CD4-positive, alpha-beta T cell (primary cell): ENCODE results near the gene PCDHB10. TPM values are rescaled to one million over a fixed set of nuclear protein-coding genes. Genes with fewer than 3 reads are reported as not detected.
"Not testable (repeated sequence)": the region's sequence is repeated elsewhere in the genome, so short reads cannot be mapped to it uniquely, and the experiment has no call there.

Experiments
- ATAC-seq: fragments of 200-7000 bp; cut with Tn5 transposase; one replicate; pipeline ENCODE4 v1.10.0; 2022; ENCODE audit warnings: mild to moderate bottlenecking; ENCODE audit not compliant: poor library complexity
- CTCF ChIA-PET: fragments of 350-600 bp; sonication (Branson Sonifier 250); formaldehyde crosslinking; loops from one replicate; lab custom pipeline; 2021; ENCODE audit warnings: antibody characterized with exemption, inconsistent platforms; lab: Charles Lee
- POLR2A ChIA-PET: fragments of 350-600 bp; sonication (Branson Sonifier 250); formaldehyde crosslinking; loops from one replicate; lab custom pipeline; 2021; ENCODE audit warnings: antibody characterized with exemption, inconsistent platforms; lab: Charles Lee
- DNase-seq, 14 experiments: peaks; one replicate each; pipeline ENCODE4 v3.0.0-alpha.2; 2013 to 2020; ENCODE audit warnings: mixed read lengths in 2 of 14
- H3K27ac ChIP-seq, 2 donors: one replicate each; pipeline versions ENCODE4 v1.5.1 to v1.7.0; 2013; ENCODE audit warnings: low read length in 2 of 2, low read depth in 1 of 2, mild to moderate bottlenecking in 1 of 2
- H3K27me3 ChIP-seq, 2 experiments: 1 replicate in 1 of 2; 2 replicates in 1 of 2; pipeline versions ENCODE4 v1.6.1 to v1.7.0; 2013; ENCODE audit warnings: low read length in 2 of 2, control low read depth in 1 of 2, mild to moderate bottlenecking in 1 of 2, moderate library complexity in 1 of 2; ENCODE audit not compliant: insufficient read depth in 2 of 2, control insufficient read depth in 1 of 2
- H3K36me3 ChIP-seq: one replicate; pipeline ENCODE4 v1.6.1; 2013; ENCODE audit warnings: low read length, control low read depth; ENCODE audit not compliant: insufficient read depth
- H3K4me1 ChIP-seq: one replicate; pipeline ENCODE4 v1.6.1; 2013; ENCODE audit warnings: low read length, control low read depth; ENCODE audit not compliant: insufficient read depth
- H3K4me3 ChIP-seq: one replicate; pipeline ENCODE4 v1.5.1; 2013; ENCODE audit warnings: mild to moderate bottlenecking, low read length, moderate library complexity
- H3K9me3 ChIP-seq, 2 experiments: 1 replicate in 1 of 2; 2 replicates in 1 of 2; pipeline versions ENCODE4 v1.6.1 to v1.7.0; 2013; ENCODE audit warnings: low read length in 2 of 2, mild to moderate bottlenecking in 2 of 2, control low read depth in 1 of 2, moderate library complexity in 1 of 2; ENCODE audit not compliant: control insufficient read depth in 1 of 2, insufficient read depth in 1 of 2
- H3K27ac Mint-ChIP-seq: one replicate; pipeline ENCODE4 v1.8.0; 2020; ENCODE audit warnings: mixed read lengths
- H3K27me3 Mint-ChIP-seq: one replicate; pipeline ENCODE4 v1.8.0; 2021; ENCODE audit warnings: mixed read lengths
- H3K36me3 Mint-ChIP-seq: one replicate; pipeline ENCODE4 v1.8.0; 2021; ENCODE audit warnings: low read depth, mixed read lengths
- H3K4me1 Mint-ChIP-seq: one replicate; pipeline ENCODE4 v1.8.0; 2021; ENCODE audit warnings: low read depth, mixed read lengths
- H3K4me3 Mint-ChIP-seq: one replicate; pipeline ENCODE4 v1.8.0; 2020; ENCODE audit warnings: mild to moderate bottlenecking, mixed read lengths
- H3K9me3 Mint-ChIP-seq: one replicate; pipeline ENCODE4 v1.8.0; 2020; ENCODE audit warnings: mixed read lengths
- intact Hi-C, 2 experiments: fragments of 100-400 bp; cut with DNase I in 1 of 2; cut with micrococcal nuclease in 1 of 2; formaldehyde crosslinking; loops; one replicate each; pipeline versions ENCODE4 v1.15.1 to v1.9.0; 2023 to 2025; cut with DNase I, micrococcal nuclease
- total RNA-seq, 174 experiments: library from RNA in 2 of 174; stranded (reverse) in 2 of 174; gene quantifications; one replicate each; pipeline ENCODE4 v1.2.3 and lab custom pipeline; 2021 to 2026
- TF ChIP-seq, protein P1 (sequence below): fragments of 200-600 bp; IDR thresholded peaks from one replicate; pipeline ENCODE4 v1.8.0; 2022; ENCODE audit warnings: antibody characterized with exemption, mild to moderate bottlenecking

The PCDHB10 gene
- total RNA-seq, 2 experiments from 2014 or later, result not detected

DNA sequence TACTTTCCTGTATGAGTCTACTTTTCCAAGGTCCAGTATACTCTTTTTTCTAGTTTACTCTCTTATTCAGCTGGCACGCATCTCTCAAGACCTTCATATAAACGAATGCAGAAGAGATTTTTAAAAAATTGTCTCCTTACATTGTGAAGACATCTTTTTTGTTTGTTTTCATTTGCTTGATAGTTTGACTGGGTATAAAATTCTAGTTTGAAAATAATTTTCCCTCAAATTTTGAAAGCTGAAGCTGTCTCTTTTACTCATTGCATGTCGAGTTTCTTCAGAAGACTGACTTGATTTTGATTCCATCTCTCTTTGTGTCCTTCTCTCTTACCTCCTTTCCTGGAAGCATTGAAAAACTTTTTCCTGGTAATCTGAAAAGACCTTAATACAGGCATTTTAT lies 4.2 kb downstream of the PCDHB10 start:
- intact Hi-C loops, result loop anchor here in 1 of 2 experiments (10.0 kb wide), 1 partner anchor 358 kb away; no protein-coding TSS in a partner anchor
- CTCF ChIA-PET, result interaction anchor here (1.5 kb wide), 1 partner anchor 10 kb away, joined by 3 read pairs; the partner anchor contains the start of gene PCDHB9
- Mint-ChIP-seq H3K4me1 (no peaks in the 10 kb centered on the region), H3K4me3 (no peak overlapping the region), H3K27me3 (peaks cover 80% of the 10 kb centered on the region), H3K9me3 (peaks cover 13% of the 10 kb centered on the region), H3K36me3 (peaks cover 11% of the 10 kb centered on the region), H3K27ac (no peak overlapping the region)
- Histone ChIP-seq H3K36me3 (no peaks in the 10 kb centered on the region), H3K4me1 (no peaks in the 10 kb centered on the region), H3K9me3 (peaks cover 9 to 33% of the 10 kb centered on the region in 2 experiments), H3K27ac (no peak overlapping the region), H3K27me3 (peaks cover 16 to 25% of the 10 kb centered on the region in 2 experiments), H3K4me3 (no peak overlapping the region)
- DNase-seq, result no peak
- POLR2A ChIA-PET, result no interaction called here
- no peak for ATAC-seq
- TF ChIP-seq, protein P1, sequence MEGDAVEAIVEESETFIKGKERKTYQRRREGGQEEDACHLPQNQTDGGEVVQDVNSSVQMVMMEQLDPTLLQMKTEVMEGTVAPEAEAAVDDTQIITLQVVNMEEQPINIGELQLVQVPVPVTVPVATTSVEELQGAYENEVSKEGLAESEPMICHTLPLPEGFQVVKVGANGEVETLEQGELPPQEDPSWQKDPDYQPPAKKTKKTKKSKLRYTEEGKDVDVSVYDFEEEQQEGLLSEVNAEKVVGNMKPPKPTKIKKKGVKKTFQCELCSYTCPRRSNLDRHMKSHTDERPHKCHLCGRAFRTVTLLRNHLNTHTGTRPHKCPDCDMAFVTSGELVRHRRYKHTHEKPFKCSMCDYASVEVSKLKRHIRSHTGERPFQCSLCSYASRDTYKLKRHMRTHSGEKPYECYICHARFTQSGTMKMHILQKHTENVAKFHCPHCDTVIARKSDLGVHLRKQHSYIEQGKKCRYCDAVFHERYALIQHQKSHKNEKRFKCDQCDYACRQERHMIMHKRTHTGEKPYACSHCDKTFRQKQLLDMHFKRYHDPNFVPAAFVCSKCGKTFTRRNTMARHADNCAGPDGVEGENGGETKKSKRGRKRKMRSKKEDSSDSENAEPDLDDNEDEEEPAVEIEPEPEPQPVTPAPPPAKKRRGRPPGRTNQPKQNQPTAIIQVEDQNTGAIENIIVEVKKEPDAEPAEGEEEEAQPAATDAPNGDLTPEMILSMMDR, result no peak

DNA sequence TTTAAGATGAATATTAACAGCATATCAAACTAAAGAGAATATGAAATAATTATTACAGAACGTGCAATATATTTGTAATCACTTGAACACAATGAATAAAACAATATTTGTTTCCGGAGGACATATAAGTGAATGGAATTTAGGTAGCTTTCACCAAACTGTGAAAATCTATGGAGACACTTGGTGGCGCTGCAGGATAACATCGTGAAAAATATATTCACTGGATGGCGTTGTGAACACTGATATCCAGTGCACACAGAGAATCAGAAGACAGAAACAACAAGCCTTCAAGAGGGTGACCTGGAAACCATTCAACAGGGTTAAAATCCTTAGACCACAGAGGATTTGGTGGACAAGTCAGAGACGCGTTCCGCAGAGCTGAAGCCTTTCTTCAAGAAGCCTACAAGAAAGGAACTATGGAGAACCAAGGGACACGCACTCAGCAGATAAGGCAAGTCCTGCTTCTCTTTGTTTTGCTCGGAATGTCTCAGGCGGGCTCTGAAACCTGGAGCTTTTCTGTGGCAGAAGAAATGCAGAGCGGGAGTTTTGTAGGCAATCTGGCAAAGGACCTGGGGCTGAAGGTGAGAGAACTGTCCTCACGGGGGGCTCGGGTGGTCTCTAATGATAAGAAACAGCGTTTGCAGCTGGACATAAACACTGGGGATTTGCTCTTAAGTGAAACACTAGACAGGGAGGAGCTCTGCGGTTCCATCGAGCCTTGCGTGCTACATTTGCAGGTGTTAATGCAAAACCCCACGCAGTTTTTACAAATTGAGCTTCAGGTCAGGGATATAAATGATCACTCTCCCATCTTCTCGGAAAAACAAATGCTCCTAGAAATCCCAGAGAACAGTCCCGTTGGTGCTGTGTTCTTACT lies 7.4 kb downstream of the PCDHB10 start, which contains the start of gene PCDHB11:
Gene PCDHB11, plus strand, starts transcription at position 269 of the 877 bp plus-strand sequence. Its CDS starts 148 bp downstream, at position 417.
- Mint-ChIP-seq H3K36me3 (no peaks in the 10 kb centered on the region), H3K9me3 (peaks cover 15% of the 10 kb centered on the region), H3K4me3 (no peak within 1 kb of the TSS), H3K27ac (no peak within 1 kb of the TSS), H3K27me3 (peaks cover 71% of the 10 kb centered on the region), H3K4me1 (no peaks in the 10 kb centered on the region)
- ChIA-PET POLR2A (no interaction called here), CTCF (no interaction called here)
- intact Hi-C loops, result loop anchor here in 1 of 2 experiments (10.0 kb wide), 1 partner anchor 355 kb away; no protein-coding TSS in a partner anchor
- ATAC-seq, result no peak
- no peaks in the 10 kb centered on the region for H3K36me3 ChIP-seq
- H3K9me3 ChIP-seq, result peaks cover 25 to 27% of the 10 kb centered on the region in 2 experiments
- no peak within 1 kb of the TSS for H3K4me3 ChIP-seq
- no peaks in the 10 kb centered on the region for H3K4me1 ChIP-seq
- peaks cover 18 to 19% of the 10 kb centered on the region in 2 experiments for H3K27me3 ChIP-seq
- H3K27ac ChIP-seq, result no peak within 1 kb of the TSS
- TF ChIP-seq, protein P1, result no peak
- peak in 1 of 14 experiments; percentile 3 for DNase-seq

DNA sequence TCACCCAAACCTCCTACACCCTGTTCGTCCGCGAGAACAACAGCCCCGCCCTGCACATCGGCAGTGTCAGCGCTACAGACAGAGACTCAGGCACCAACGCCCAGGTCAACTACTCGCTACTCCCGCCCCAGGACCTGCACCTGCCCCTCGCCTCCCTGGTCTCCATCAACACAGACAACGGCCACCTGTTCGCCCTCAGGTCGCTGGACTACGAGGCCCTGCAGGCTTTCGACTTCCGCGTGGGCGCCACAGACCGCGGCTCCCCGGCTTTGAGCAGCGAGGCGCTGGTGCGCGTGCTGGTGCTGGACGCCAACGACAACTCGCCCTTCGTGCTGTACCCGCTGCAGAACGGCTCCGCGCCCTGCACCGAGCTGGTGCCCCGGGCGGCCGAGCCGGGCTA lies 9.0 kb downstream of the PCDHB10 start:
- H3K36me3 ChIP-seq, H3K4me1 Mint-ChIP-seq, H3K36me3 Mint-ChIP-seq, intact Hi-C loops, H3K27ac Mint-ChIP-seq, CTCF ChIA-PET, DNase-seq, H3K4me1 ChIP-seq, POLR2A ChIA-PET, H3K27ac ChIP-seq, H3K4me3 ChIP-seq, H3K4me3 Mint-ChIP-seq, ATAC-seq: not testable (repeated sequence)
- H3K9me3 Mint-ChIP-seq, result peaks cover 14% of the 10 kb centered on the region
- H3K27me3 ChIP-seq, result peaks cover 15 to 19% of the 10 kb centered on the region in 2 experiments
- H3K9me3 ChIP-seq, result peaks cover 19 to 23% of the 10 kb centered on the region in 2 experiments
- peaks cover 76% of the 10 kb centered on the region for H3K27me3 Mint-ChIP-seq

DNA sequence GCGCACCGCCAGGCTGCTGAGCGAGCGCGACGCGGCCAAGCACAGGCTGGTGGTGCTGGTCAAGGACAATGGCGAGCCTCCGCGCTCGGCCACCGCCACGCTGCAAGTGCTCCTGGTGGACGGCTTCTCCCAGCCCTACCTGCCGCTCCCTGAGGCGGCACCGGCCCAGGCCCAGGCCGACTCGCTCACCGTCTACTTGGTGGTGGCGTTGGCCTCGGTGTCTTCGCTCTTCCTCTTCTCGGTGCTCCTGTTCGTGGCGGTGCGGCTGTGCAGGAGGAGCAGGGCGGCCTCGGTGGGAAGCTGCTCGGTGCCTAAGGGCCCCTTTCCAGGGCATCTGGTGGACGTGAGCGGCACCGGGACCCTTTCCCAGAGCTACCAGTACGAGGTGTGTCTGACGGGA lies 9.5 kb downstream of the PCDHB10 start:
- intact Hi-C loops, H3K4me3 Mint-ChIP-seq, H3K27ac ChIP-seq, H3K4me1 Mint-ChIP-seq, H3K36me3 Mint-ChIP-seq, H3K36me3 ChIP-seq, H3K4me3 ChIP-seq, H3K27ac Mint-ChIP-seq, H3K4me1 ChIP-seq, CTCF ChIA-PET, POLR2A ChIA-PET, DNase-seq, ATAC-seq, H3K9me3 Mint-ChIP-seq: not testable (repeated sequence)
- Histone ChIP-seq H3K9me3 (peaks cover 13 to 23% of the 10 kb centered on the region in 2 experiments), H3K27me3 (peaks cover 15 to 21% of the 10 kb centered on the region in 2 experiments)
- H3K27me3 Mint-ChIP-seq, result peaks cover 76% of the 10 kb centered on the region
